GM12878 (cell line): ENCODE measurements around the gene GGT6.

Experiments
- CBFB ChIP-seq: IDR thresholded peaks from 2 replicates; pipeline ENCODE4 v1.6.1; 2016; ENCODE audit warnings: antibody characterized with exemption, low read depth
- CTCF ChIP-seq, 3 experiments: IDR thresholded peaks in 2 of 3; conservative IDR thresholded peaks in 1 of 3; 2 replicates each; pipeline ENCODE4 v1.5.1; 2011; ENCODE audit warnings: low read depth in 3 of 3, low read length in 3 of 3, mild to moderate bottlenecking in 3 of 3, control low read depth in 2 of 3, moderate library complexity in 2 of 3, inconsistent platforms in 1 of 3, mixed read lengths in 1 of 3; ENCODE audit not compliant: control insufficient read depth in 2 of 3, insufficient read depth in 1 of 3; ENCODE audit errors: extremely low read depth in 1 of 3
- POLR2A ChIP-seq: IDR thresholded peaks from 2 replicates; pipeline ENCODE4 v1.6.1; 2011; ENCODE audit warnings: low read depth, mild to moderate bottlenecking, low read length
- POLR2AphosphoS2 ChIP-seq: IDR thresholded peaks from 2 replicates; pipeline ENCODE4 v1.6.1; 2011; ENCODE audit warnings: low read depth, mild to moderate bottlenecking, low read length, improper control_type of control experiment, moderate library complexity
- POLR2AphosphoS5 ChIP-seq: IDR thresholded peaks from 2 replicates; pipeline ENCODE4 v1.6.1; 2011; ENCODE audit warnings: mild to moderate bottlenecking, low read length, inconsistent platforms
- RBBP5 ChIP-seq: fragments of 200-600 bp; sonication (generic); conservative IDR thresholded peaks from 2 replicates; pipeline ENCODE4 v1.6.1; 2016
- ZBTB40 ChIP-seq: fragments of 450-650 bp; IDR thresholded peaks from 2 replicates; pipeline ENCODE4 v1.6.1; 2016; ENCODE audit warnings: mild to moderate bottlenecking, moderate library complexity, borderline replicate concordance

- TF ChIP-seq POLR2AphosphoS5 (no peak), POLR2AphosphoS2 (no peak), POLR2A (no peak), CTCF (IDR thresholded peaks at IDR 0.05 in 2 of 3, conservative IDR thresholded peaks at IDR 0.05 in 1 of 3; ENCODE audit: control insufficient read depth in 2 of 3, extremely low read depth in 1 of 3, insufficient read depth in 1 of 3, low read depth in 3 of 3, low read length in 3 of 3) (no peak), CBFB (no peak), RBBP5 (no peak), ZBTB40 (no peak)
These were observed 47.0 kb downstream of the GGT6 start for GRCh38 chr17:4513113-4514032.
